Skin epidermis (tissue), 12 donors: ENCODE results near the gene SP1.
"Not testable (repeated sequence)": the region's sequence is repeated elsewhere in the genome, so short reads cannot be mapped to it uniquely, and the experiment has no call there.

ENCODE experiments used
- H3K27ac ChIP-seq, 21 experiments: fragments of 200-600 bp; sonication (generic) in 11 of 21; one replicate each; pipeline ENCODE4 v1.5.0; 2020; ENCODE audit warnings: mild to moderate bottlenecking in 3 of 21, inconsistent platforms in 2 of 21, moderate library complexity in 2 of 21
- H3K4me3 ChIP-seq, 7 experiments: fragments of 200-600 bp; sonication (generic) in 2 of 7; one replicate each; pipeline ENCODE4 v1.5.0; 2020; ENCODE audit warnings: inconsistent platforms in 2 of 7, mild to moderate bottlenecking in 2 of 7, moderate library complexity in 1 of 7

The SP1 gene

GRCh38 chr12:53399896-53400295 lies 19.9 kb downstream of the SP1 start:
- H3K4me3 ChIP-seq = no peak overlapping the region
- H3K27ac ChIP-seq = no peak overlapping the region

GRCh38 chr12:53402351-53402750 lies 22.4 kb downstream of the SP1 start:
- not testable (repeated sequence) for H3K27ac ChIP-seq, H3K4me3 ChIP-seq

GRCh38 chr12:53402871-53403270 lies 22.9 kb downstream of the SP1 start:
- Histone ChIP-seq H3K4me3 (no peak overlapping the region), H3K27ac (no peak overlapping the region)

GRCh38 chr12:53410951-53411350 lies 31.0 kb downstream of the SP1 start:
- Histone ChIP-seq H3K4me3 (no peak overlapping the region), H3K27ac (no peak overlapping the region)

GRCh38 chr12:53413485-53414204 lies 33.7 kb downstream of the SP1 start:
- peak overlapping the region in 3 of 21 experiments; percentile 8 to 69 (median 37) for H3K27ac ChIP-seq
- H3K4me3 ChIP-seq = no peak overlapping the region

GRCh38 chr12:53414756-53415417 lies 34.9 kb downstream of the SP1 start:
- H3K27ac ChIP-seq = peak overlapping the region in 1 of 21 experiments; percentile 31
- no peak overlapping the region for H3K4me3 ChIP-seq

- H3K27ac ChIP-seq = peak overlapping the region in 1 of 21 experiments; percentile 31
- H3K4me3 ChIP-seq = not testable (repeated sequence)
Observed at GRCh38 chr12:53415752-53416389, 35.9 kb downstream of the SP1 start.

DNA sequence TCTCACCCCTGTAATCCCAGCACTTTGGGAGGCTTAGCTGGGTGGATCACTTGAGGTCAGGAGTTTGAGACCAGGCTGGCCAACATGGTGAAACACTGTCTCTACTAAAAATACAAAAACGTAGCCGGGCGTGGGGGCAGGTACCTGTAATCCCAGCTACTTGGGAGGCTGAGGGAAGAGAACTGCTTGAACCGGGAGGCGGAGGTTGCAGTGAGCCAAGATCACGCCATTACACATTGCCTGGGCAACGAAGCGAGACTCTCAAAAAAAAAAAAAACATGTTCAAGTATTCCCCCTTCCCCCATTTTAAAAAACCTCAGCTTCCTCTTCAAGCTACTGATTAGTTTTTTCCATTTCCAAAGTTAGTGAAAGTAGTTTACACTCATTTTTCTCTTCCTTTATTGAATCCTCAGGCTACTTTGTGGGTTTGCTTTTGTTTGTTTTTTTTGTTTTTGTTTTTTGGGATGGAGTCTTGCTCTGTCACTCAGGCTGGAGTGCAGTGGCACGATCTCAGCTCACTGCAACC lies 37.4 kb downstream of the SP1 start:
- H3K4me3 ChIP-seq, H3K27ac ChIP-seq: not testable (repeated sequence)

DNA sequence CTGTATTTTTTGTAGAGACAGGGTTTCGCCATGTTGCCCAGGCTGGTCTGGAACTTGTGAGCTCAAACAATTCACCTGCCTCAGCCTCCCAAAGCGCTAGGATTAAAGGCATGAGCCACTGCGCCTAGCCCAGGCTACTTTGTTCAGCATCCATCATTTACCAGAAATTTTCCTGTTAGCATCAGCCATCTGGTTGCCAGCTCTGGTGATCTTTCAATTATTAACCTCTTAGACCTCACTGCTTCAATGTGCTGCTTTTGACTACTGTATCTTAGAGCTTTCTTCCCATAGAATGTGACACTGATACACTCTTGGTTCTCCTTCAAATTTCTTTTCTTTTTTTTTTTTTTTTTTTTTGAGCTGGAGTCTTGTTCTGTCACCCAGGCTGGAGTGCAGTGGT lies 38.2 kb downstream of the SP1 start:
- Histone ChIP-seq H3K27ac (no peak overlapping the region), H3K4me3 (no peak overlapping the region)

DNA sequence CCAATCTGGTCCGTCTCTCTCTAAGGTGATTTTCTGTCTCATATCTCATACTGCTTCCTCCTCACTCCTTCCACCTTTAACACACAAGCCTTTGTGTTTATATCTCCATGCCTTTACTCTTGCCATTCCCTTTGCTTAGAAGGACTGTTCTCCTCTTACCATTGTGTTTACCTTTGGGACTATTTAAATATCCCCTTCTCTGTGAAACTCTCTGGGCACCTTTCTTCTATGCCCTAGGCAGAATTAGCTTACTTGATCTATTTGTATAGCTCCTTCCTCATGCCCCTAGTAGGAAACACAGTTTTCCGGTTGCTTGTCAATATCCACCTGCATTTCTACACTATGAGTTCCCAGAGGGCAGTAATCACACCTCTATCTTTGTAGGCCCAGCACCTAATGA lies 39.8 kb downstream of the SP1 start:
- no peak overlapping the region for H3K27ac ChIP-seq
- no peak overlapping the region for H3K4me3 ChIP-seq

GRCh38 chr12:53422247-53422646 lies 42.3 kb downstream of the SP1 start:
- H3K4me3 ChIP-seq, H3K27ac ChIP-seq: not testable (repeated sequence)

GRCh38 chr12:53423597-53423996 lies 43.6 kb downstream of the SP1 start, which contains the start of gene AMHR2:
AMHR2 (plus strand) TSS chr12:53423855; CDS start chr12:53423935, 80 bp downstream.
- Histone ChIP-seq H3K27ac (no peak within 1 kb of the TSS), H3K4me3 (no peak within 1 kb of the TSS)

GRCh38 chr12:53424626-53425514 lies 44.9 kb downstream of the SP1 start:
- Histone ChIP-seq H3K4me3 (no peak overlapping the region), H3K27ac (no peak overlapping the region)

DNA sequence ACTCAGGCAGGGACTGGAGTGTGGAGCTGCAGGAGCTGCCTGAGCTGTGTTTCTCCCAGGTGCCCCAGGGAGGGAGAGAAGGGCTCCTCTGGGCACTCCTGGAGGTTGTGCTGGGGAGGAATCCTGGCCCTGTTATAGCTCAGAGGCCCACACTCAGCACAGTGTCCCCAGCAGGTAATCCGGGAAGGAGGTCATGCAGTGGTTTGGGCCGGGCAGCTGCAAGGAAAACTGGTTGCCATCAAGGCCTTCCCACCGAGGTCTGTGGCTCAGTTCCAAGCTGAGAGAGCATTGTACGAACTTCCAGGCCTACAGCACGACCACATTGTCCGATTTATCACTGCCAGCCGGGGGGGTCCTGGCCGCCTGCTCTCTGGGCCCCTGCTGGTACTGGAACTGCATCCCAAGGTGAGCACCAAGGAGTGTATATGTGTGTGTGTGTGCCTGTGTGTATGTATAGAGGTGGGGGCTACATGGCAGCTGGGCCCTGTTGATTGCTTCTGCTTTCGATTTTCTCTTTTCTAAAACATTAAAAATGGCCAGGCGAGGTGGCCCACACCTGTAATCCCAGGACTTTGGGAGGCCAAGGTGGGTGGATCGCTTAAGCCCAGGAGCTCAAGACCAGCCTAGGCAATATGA lies 45.7 kb downstream of the SP1 start:
- Histone ChIP-seq H3K27ac (no peak overlapping the region), H3K4me3 (no peak overlapping the region)

DNA sequence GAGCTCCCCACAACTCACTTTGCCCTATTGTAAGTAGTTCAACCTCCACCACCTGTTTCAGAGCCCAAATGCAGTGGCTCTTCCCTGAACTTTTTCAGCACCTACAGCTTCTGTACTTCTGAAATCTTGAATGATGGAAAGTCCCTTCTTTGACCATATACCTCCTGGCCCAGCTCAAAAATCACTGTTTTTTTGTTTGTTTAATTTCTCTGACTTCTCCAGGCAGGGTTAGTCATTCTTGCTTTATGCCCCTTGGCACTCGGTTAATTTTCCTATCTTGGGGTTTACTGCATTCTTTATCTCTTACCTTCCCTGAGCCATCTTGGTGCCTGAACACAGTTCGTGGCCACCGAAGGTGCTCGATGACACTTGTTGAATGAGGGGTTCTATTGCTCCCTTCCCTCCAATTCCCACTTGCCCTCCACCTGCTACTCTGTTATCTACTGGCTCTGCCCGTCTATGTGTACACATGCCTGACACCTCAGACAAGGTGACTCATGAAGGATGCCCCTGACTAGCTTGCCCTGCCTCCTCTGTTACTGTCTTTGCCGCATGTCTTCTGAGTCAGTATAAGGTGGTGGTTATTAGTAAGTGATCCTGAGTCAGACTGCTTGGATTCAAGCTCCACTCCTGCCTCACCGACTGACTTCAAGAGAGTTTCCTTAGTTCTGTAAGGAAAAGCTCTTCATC lies 48.1 kb downstream of the SP1 start:
- H3K4me3 ChIP-seq = no peak overlapping the region
- peak overlapping the region in 1 of 21 experiments; percentile 50 for H3K27ac ChIP-seq

DNA sequence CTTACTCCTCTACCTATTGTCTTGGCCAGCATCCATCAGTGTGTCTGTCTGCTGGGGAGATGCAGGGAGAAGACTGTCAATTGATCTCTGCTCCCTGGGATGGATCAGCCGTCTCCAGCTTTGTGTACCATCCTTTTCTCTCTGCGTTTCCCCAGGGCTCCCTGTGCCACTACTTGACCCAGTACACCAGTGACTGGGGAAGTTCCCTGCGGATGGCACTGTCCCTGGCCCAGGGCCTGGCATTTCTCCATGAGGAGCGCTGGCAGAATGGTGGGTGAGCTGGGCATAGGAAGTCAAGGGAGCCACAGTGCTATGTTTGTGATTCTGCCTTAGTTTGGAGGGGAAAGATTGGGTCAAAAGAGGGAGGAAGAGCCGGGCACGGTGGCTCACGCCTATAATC lies 48.8 kb downstream of the SP1 start:
- peak overlapping the region in 1 of 21 experiments; percentile 50 for H3K27ac ChIP-seq
- no peak overlapping the region for H3K4me3 ChIP-seq

GRCh38 chr12:53430116-53430515 lies 50.1 kb downstream of the SP1 start:
- Histone ChIP-seq H3K27ac (no peak overlapping the region), H3K4me3 (no peak overlapping the region)

- H3K27ac ChIP-seq = no peak overlapping the region
Observed at GRCh38 chr12:53431187-53431586, 51.2 kb downstream of the SP1 start.

GRCh38 chr12:53435326-53435725 lies 55.4 kb downstream of the SP1 start:
- H3K4me3 ChIP-seq, H3K27ac ChIP-seq: not testable (repeated sequence)

More at GRCh38 chr12:53431187-53431586, 51.2 kb downstream of the SP1 start:
- H3K4me3 ChIP-seq = no peak overlapping the region
